Dedifferentiated amniotic fluid mesenchymal stem cell (primary cell): Measurements from ENCODE around the gene IL1R1.

Experiments used
- DNase-seq: peaks from one replicate; pipeline ENCODE4 v3.0.0-alpha.2; 2016; ENCODE audit errors: extremely low spot score

The IL1R1 gene

DNA sequence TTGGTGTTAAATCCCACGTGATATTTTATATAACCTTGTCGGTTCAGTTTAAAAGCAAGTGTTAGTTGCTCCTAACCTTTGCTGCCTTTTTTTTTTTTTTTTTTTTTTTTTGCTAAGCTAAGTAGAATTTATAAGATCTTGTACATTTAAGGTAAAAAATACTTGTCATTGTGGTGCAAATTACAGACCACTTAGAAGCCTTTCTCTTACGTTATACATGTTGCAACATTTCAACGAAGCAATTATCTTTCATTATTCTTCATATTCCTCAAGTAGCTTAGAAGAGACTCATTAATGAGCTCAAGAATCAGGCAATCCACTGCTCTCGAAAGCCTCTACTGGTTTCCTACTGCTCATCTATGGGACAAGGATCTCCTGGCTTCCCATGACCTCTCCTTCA, 29.4 kb downstream of the IL1R1 start:
- no peak for DNase-seq

DNA sequence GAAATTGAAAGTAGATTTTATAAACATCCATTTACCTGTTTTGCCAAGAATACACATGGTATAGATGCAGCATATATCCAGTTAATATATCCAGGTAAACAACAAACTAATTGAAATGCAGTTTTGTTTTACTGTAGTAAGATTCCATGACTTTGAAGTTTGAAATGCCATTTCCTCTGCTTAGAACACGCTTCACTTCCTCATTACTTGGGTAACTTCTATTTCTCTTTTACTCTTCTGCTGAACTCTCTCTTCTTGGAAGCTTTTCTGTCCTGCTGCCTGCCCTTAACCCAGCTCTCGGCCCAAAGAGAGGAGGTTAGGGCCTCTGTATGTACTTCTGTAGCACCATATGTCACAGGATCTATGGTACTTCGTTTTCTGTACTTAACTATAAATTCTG, 30.2 kb downstream of the IL1R1 start:
- DNase-seq: no peak

DNA sequence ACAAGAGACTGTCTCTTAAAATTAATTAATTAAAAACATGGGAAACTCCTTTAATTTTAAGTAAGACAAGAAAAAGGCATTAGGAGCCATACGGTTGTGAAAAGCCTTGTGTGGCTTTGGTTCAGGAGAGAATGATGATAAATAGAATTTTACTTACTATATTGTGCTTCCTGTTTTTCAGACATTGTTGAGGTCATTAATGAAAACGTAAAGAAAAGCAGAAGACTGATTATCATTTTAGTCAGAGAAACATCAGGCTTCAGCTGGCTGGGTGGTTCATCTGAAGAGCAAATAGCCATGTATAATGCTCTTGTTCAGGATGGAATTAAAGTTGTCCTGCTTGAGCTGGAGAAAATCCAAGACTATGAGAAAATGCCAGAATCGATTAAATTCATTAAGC, 33.6 kb downstream of the IL1R1 start:
- no peak for DNase-seq

DNA sequence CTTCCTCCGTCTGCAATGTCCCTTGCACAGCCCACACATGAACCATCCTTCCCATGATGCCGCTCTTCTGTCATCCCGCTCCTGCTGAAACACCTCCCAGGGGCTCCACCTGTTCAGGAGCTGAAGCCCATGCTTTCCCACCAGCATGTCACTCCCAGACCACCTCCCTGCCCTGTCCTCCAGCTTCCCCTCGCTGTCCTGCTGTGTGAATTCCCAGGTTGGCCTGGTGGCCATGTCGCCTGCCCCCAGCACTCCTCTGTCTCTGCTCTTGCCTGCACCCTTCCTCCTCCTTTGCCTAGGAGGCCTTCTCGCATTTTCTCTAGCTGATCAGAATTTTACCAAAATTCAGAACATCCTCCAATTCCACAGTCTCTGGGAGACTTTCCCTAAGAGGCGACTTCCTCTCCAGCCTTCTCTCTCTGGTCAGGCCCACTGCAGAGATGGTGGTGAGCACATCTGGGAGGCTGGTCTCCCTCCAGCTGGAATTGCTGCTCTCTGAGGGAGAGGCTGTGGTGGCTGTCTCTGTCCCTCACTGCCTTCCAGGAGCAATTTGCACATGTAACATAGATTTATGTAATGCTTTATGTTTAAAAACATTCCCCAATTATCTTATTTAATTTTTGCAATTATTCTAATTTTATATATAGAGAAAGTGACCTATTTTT, 35.4 kb downstream of the IL1R1 start:
- no peak for DNase-seq

DNA sequence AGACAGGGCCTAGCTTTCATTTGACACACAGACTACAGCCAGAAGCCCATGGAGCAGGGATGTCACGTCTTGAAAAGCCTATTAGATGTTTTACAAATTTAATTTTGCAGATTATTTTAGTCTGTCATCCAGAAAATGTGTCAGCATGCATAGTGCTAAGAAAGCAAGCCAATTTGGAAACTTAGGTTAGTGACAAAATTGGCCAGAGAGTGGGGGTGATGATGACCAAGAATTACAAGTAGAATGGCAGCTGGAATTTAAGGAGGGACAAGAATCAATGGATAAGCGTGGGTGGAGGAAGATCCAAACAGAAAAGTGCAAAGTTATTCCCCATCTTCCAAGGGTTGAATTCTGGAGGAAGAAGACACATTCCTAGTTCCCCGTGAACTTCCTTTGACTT, 36.5 kb downstream of the IL1R1 start:
- no peak for DNase-seq

DNA sequence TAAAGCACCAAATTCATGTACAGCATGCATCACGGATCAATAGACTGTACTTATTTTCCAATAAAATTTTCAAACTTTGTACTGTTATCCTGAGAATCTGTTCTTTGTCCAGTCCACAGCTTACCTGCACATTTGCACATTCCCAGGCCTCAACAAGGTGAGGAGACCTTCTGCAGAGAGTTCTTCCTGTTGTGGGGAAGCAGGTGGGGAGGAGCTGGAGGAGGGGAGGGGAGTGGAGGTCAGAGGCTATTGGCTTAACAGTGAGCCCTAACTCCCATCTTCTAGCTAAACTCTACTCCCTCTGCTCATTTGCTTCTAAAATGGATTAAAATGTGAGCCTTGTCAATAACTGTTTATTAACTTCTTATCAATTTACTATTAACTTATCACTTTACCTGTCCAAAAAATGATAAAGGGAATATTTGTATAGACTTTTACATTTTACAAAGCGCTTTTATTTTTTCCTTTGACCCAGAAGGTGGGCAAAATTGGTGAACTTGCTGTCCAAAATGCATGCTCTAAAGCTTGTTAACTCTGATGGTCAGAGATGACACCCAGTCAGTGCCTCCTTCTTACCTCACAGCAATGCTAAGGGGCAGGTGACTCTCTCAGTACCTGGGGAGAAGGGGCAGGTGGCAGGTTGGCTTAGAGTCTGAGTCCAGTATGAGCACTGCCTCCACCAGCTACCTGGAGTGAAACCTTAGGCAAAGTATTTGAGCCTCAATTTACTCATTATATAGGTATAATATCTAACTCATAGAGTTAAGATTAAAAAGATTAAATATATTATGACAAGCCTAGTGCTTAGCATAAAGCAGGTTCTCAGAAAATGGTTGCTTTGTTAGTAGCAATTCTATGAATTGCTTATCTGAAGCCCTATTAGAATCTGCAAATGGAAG, 37.5 kb downstream of the IL1R1 start:
- no peak for DNase-seq

DNA sequence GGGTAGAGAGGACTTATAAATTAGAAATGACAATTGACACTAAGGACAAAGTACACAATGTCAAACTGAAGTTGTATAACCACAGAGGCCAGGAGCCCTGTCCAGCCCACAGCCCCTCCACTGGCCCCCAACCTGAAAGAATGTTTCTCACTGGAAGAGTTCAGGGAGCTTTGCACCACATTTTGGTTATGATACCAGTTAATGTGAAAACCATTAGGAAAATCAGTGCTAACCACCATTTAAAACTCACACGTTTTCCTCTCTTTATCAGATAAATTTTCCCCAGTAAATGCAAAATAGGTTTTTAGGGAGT, 38.1 kb downstream of the IL1R1 start:
- DNase-seq: no peak

DNA sequence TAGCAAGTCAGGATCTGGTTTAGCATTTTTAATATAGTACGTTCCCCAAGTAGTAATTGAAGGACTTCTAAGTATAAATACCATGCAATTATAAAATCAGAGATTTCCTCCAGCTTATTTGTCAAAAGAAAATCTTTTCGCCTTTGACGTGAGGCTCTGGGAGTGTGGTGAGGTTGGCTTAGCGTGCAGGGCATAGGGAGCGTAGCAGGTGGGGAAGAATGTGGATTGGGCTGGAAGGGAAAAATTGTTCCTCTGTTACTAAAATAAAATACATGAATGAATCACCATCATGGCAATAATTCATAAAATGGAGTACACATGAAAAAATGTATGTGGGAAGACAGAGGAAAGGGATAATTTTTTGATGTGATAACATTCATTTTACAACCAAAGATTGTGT, 38.8 kb downstream of the IL1R1 start:
- DNase-seq: no peak

DNA sequence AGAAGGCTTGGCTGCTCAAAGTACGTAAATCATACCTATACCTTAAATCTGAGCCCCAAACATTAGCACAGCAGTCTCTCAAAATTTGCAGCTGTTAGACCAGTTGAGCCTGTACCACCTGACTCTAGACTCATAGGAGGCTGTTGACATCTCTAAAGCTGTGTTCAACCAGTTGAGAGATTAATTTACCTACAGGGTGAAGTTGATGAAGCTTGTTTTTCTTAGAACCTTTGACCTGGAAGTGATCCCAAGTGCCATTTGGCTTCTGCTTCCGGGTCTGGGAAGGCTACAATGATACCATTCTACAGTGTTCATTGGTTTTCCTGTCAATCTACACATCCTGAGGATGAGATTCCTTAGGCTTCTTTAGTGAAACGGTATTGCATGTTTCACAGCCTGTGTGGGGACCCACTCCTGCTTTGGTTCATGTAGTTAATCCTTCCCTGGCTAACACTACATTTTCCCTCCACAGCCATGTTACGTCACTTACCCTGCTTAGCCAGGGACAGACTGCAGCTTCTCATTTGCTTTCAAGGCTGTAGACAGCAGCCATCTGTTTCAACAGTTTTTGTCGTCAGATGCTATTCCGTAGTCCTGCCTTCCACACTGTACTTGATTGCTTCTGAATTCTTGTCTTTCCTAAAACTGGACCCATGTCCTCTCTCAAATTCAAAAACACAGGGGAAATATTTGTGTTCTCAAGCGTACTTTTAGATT, 39.5 kb downstream of the IL1R1 start:
- DNase-seq: no peak

DNA sequence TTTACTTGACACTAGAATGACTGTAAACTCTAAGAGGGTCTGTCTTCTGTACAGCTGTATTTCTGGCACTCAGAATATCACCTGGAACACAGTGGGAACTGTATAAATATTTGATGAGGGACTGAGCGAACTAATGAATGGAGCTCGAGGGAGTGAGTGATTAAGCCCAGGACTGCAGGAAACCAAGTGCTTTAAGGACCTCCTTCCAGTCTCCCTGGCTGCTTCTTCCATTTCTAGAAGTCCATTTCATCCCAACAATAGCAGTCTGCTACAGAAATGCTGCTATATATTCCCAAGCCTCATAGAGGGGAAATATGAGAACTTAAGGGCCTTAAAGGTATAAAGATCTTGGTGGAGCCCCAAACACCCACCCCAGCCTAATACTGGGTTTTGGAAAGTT, 41.5 kb downstream of the IL1R1 start:
- DNase-seq: no peak

DNA sequence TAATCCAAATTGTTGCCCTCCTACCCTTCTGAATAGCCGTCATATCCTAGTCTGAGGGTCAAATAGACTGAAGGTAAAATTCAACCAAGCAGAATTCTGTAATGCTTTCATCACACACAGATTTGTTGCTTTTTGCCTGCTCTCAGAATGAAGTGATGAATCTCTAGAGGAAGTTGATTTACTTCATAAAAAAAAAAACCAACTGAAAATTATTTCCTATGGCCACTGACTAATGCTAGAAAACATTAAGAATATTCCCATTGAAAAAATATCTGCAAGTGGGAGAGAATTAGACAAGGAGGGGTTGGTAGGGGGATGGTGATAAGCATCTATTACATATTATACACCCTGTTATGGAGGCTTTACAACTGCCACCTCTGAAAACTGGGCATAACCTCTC, 42.0 kb downstream of the IL1R1 start:
- DNase-seq: no peak

DNA sequence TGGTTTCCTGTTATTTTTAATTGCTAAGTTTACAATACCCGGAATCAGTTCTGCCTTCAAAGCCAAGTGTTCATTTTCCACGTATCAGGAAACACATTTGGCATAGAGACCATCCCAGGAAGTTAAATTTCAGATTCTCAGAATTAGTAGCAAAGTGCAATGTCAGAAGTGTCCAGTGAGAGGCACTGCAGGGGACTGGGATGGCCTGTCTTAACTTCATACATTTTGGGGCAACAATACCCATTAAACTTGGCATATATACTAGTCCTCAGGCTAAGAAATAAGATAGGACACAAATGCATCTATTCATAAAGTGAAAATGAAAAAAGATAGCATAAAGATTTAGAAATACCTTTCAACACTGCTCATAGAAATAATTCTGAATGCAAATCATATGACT, 42.8 kb downstream of the IL1R1 start:
- no peak for DNase-seq

DNA sequence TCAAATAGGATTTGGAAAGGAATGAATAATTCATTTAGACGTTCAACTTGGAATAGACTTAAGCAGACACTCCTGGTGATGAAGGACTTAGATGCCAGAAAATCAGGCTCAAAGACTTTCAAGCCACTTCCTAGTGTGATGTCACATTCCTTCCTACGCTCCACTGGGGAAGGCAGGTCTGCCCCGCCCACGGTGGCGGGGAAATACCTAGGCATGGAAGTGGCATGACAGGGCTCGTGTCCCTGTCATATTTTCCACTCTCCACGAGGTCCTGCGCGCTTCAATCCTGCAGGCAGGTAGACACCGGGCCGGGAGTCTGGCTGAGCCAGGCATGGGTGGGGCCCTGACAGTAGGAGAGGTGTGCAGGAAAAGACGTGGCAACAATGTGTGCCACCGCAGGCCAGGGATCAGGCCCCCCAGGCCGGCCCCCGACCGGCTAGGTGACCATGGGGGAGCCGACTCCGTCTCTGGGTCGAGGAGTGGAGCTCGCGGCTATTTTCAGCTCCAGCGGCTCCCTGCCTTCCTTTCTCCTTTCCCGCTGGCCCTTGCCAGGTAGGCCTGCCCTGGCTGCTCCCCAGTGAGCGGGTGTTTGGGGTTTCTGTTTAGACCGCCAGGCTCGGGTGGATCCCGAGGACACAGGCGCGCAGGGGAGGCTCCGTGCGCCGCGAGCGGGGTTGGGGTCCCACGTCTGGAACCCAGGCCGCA, 44.4 kb downstream of the IL1R1 start, which contains the start of gene IL1RL2:
TSS of gene IL1RL2 (plus strand) at position 233 of the 705 bp plus-strand sequence. CDS start 845 bp downstream, outside the sequence.
- no peak for DNase-seq

DNA sequence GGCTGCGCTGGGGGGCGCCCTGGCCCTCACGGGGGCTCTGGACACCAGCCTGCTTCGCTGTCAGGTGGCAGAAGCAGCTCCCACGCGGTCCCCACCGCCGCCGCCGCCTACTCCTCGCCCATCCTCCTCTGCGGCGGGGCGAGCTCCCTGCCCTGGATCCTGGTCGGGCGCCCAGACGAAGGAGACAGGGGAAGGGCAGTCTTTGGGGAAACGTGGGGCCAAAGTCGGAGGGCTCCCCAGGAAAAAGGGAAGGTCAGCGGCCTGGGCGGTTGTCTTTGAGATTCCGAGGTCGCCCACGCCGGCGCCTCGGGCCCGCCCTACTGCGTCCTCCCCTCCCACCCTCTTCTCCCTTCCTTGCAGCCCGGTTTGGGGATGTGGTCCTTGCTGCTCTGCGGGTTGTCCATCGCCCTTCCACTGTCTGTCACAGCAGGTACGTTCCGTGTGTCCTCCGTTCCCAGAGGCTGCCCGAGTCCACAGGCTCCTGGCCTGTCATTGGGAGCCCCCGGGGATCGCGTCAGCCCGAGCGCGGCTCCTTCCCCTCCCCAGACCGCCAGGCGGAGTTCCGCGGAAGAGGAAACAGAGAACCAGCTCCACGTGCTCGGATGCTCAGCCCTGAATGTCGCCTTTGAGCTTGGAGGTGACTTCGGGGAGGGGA, 45.1 kb downstream of the IL1R1 start:
- no peak for DNase-seq

DNA sequence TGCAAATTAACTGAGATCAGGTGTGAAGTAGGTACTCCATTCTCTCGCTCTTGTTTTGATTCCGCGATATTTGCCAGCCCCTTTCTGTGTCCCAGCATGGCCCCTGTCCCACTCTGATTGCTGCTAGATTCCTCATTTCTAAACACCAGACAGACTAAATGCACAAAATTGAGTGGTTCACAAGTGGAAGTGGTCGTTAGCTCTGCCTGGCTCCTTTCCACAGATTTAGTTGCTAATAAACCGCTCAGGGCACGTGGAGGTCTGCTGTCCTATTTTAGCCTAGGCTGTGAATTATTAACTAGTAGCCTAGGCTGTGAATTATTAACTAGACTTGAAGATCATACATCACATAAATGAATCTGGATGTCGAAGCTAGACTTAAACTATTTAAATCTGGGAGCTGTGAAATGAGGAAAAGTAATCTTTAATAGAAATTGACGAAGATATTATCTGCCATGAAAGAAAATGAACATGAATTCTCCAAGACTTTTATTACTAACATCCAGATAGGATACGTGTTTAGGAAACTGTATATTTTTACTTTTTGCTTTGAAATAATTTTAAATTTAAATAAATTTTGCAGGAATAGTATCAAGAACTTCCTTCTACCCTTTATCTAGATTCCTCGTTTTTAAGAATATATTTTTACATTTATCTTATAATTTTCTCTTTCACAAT, 48.0 kb downstream of the IL1R1 start:
- no peak for DNase-seq

DNA sequence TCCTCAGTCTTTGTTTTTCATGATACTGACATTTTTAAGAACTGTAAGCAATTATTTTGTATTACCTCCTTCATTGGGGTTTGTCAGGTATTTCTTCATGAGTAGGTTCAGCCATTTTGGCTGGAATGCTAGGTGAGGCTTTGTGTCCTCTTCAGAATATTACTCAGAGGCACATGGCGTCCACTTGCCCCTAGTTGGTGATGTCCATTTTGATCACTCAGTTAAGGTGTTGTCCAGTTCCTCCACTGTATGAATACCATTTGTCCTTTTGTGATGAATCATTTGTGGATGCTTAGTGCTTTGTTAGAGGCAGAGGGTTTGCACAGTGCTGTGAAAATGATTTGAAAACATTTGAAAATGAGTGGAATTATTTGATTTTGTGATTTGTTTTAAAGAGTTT, 49.0 kb downstream of the IL1R1 start:
- DNase-seq: no peak

DNA sequence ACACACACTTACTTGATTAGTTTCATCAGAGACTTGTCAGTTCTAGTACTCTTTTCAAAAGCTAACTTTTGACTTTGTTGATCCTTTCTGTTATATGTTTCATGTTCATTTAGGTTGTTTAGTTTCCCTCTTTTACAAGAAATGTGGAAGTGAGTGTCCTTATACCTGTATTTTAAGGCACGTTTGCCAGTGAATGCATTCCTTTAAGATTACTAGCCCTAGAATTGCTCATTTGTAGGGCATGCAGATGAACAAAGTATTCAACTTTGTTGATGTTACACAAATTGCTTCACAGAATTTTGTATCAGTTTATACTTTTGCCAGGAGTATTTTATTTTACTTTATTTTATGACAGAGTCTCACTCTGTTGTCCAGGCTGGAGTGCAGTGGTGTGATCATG, 50.5 kb downstream of the IL1R1 start:
- DNase-seq: no peak

DNA sequence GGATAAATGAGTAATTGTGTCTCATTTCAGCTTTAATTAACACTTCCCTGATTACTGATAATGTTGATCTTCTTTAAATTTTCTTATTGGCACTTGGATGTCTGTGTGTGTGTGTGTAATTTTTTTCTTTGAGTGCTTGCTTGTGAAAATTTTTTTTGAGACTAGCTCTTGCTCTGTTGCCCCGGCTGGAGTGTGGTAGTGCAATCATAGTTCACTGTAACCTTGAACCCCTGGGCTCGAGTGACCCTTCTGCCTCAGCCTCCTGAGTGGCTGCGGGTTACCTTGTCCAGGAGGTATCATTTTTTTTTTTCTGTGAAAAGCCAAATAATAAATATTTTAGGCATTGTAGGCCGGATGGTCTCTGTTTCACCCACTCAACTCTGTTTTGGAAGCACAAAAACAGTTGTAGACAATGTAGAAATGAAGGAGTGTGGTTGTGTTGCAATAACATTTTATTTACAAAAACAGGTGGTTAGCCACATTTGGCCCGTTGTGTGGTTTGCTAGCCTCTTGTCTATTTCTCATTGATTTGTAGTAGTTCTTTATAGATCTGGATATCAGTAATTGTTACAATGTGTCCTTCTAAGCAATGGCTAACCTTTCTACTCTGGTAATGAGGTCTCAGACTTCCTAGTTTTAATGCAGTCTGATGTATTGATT, 52.2 kb downstream of the IL1R1 start:
- DNase-seq: no peak

DNA sequence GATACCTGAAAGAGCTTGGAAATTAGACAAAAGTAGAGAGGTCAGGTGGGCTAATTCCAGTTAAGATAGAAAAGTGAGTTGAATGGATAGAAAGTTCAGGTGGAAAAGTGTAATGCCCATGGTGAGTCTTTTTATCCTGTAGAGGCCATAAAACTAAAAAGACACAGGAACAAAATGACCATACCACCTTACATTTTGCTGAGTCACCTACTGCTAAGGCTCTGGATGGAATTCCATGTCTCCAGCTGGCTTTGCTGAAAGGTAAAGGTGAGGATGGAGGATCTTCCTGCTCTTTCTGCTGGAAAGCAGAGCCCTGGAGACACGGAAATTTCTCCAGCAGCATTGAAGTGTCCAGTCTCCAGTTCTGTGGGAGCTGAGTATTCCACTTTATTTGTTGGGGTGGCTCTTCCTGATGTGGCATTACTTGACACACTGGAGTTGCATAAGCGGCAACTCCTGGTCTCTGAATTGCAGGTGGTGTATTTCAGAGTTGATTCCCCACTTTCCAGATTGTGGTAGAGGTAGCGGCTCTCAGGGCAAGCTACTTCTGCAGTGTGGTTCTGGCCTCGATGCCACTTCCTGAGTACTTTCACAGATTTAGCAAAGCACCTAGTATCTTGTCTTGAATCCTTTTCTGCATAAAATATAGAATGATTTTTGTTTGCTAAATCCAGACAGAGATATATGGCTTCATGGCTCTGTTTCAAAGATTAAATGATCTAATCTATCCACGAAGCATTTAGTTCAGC, 55.0 kb downstream of the IL1R1 start:
- no peak for DNase-seq

DNA sequence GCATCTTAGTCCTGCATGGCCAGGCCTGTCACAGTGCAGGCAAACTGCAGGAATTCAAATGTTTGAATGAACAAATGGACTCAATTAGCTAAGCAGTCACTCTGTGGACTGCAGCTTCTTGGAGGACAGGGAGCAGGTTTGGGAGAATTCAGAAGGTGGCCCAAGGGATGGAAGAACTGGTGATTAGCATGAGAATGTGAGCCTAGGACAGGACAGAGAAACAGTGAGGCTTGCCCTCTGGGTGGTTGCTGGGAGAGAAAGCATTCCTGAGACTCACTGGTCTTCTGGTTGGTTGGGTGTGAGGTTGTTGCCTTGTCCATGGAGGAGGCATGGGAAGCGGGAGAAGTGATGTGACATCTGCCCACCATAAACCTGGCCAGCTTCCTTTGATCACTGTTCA, 58.0 kb downstream of the IL1R1 start:
- no peak for DNase-seq
